K562 (cell line): Measurements from ENCODE around the gene CD70.

Experiments
- CHD2 ChIP-seq: IDR thresholded peaks from 2 replicates; pipeline ENCODE4 v1.6.1; 2011; ENCODE audit warnings: low read depth, low read length
- CTCF ChIP-seq, 3 experiments: IDR thresholded peaks in 2 of 3; conservative IDR thresholded peaks in 1 of 3; 2 replicates each; pipeline ENCODE4 v1.5.1; 2011 to 2012; ENCODE audit warnings: low read length in 3 of 3, mild to moderate bottlenecking in 3 of 3, control low read depth in 2 of 3, improper control_type of control experiment in 1 of 3, inconsistent platforms in 1 of 3, low read depth in 1 of 3, mixed read lengths in 1 of 3, moderate library complexity in 1 of 3; ENCODE audit not compliant: insufficient read depth in 2 of 3
- UBTF ChIP-seq, 2 experiments: IDR thresholded peaks; 2 replicates each; pipeline ENCODE4 v1.6.1; 2012; ENCODE audit warnings: improper control_type of control experiment in 2 of 2, low read depth in 2 of 2, low read length in 2 of 2, borderline replicate concordance in 1 of 2
- XRCC5 ChIP-seq: fragments of 200-400 bp; formaldehyde crosslinking; IDR thresholded peaks from 2 replicates; pipeline ENCODE4 v1.6.1; 2017; ENCODE audit warnings: low read depth, mild to moderate bottlenecking, low read length

GRCh38 chr19:6587093-6587820 is 3.7 kb downstream of the CD70 start:
- TF ChIP-seq CTCF (IDR thresholded peaks at IDR 0.05 in 2 of 3, conservative IDR thresholded peaks at IDR 0.05 in 1 of 3; ENCODE audit: insufficient read depth in 2 of 3, low read depth in 1 of 3, low read length in 3 of 3) (no peak), CHD2 (no peak), UBTF (IDR thresholded peaks at IDR 0.05; ENCODE audit: borderline replicate concordance in 1 of 2, low read depth in 2 of 2, low read length in 2 of 2) (no peak), XRCC5 (no peak)
